Measurements from ENCODE around the gene MRPS25.

Gene MRPS25

DNA sequence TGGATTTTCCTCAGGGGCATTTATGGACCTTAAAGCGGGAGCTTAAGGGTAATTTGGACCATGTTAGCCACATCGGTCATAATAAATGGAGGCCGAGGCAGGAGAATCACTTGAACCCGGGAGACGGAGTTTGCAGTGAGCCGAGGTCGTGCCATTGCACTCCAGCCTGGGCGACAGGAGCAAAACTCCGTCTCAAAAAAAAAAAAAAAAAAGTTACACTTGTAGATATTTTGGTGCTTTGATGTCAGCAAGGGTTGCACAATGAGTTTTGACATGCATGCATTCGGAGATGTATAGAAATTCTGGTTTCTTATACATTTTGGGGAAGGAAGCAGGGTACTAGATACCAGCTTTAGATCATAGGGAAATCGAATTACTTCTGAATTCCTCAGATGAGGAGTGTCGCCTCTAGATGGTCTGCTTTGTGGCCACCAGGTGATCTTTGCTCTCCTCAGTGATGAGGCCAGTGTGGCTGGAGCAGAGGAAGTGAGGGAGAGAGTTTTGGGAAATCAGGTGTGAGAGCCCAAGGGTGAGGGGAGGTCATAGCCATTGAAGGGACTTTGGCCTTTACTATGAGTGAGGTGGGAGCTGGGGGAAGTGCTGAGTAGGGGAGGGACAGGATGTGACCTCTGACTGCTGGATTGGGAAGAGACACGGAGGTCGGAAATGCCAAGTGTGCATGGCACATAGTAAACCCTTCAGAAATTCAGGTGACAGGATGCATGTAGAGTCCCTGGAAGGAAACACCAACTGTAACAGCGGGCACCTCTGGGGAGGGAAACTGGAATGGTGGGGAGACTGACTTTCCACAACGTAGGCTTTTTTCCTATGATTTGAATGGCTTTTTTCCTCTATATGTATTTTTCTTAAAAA, 42.2 kb upstream of the MRPS25 start:
- TF ChIP-seq, protein P1, sequence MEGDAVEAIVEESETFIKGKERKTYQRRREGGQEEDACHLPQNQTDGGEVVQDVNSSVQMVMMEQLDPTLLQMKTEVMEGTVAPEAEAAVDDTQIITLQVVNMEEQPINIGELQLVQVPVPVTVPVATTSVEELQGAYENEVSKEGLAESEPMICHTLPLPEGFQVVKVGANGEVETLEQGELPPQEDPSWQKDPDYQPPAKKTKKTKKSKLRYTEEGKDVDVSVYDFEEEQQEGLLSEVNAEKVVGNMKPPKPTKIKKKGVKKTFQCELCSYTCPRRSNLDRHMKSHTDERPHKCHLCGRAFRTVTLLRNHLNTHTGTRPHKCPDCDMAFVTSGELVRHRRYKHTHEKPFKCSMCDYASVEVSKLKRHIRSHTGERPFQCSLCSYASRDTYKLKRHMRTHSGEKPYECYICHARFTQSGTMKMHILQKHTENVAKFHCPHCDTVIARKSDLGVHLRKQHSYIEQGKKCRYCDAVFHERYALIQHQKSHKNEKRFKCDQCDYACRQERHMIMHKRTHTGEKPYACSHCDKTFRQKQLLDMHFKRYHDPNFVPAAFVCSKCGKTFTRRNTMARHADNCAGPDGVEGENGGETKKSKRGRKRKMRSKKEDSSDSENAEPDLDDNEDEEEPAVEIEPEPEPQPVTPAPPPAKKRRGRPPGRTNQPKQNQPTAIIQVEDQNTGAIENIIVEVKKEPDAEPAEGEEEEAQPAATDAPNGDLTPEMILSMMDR (IDR thresholded peaks at IDR 0.05; ENCODE audit: low read length, missing control alignments) = no peak
- H3K4me3 ChIP-seq (replicated peaks; ENCODE audit: low read depth, low read length) = no peak overlapping the region
- DNase-seq (ENCODE audit: low read depth) = no peak

DNA sequence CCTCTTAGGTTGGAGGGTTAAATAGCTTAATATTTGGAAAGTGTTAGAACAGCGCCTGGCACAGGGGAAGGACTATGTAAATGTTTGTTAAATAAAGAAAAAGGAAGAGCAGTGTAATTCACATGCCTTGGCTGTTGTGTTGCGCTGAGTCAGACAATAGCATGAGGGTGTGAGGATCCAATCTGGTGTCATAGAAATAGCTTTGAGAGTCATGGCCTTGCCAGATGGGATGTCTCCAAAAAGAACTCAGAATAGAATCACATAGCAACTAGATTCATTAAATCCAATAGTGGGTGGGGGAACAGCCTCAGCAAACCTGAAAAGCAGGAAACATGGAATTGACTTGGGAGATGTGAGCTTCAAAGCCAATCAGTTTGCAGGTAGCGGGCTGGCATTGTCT, 37.7 kb upstream of the MRPS25 start:
- no peak overlapping the region for H3K4me3 ChIP-seq (replicated peaks; ENCODE audit: low read depth, low read length)
- DNase-seq (ENCODE audit: low read depth) = no peak
- TF ChIP-seq, protein P1 (IDR thresholded peaks at IDR 0.05; ENCODE audit: low read length, missing control alignments) = no peak

DNA sequence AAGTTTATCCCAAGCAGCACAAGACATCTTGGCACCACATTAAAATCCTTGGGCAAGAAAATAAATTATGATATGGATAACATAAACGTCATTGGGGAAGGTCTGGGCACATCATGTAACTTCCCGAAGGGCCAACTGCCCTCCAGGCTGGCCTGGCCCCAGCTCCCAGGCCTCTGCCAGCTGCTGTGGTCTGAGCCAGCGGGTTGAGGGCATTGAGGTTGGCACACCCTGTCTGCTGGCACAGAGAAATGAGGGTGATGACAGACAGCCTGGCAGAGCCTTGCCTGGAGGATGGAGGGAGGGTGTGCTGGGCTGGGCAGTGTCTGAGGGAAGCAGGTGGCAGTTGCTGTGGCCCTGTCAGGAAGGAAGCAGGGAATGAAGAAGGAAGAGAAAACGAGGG, 37.1 kb upstream of the MRPS25 start:
- TF ChIP-seq, protein P1 (IDR thresholded peaks at IDR 0.05; ENCODE audit: low read length, missing control alignments) = no peak
- no peak for DNase-seq (ENCODE audit: low read depth)
- H3K4me3 ChIP-seq (replicated peaks; ENCODE audit: low read depth, low read length) = no peak overlapping the region

GRCh38 chr3:15099364-15100098, 34.4 kb upstream of the MRPS25 start:
- peak overlapping the region; percentile 99 for H3K4me3 ChIP-seq (replicated peaks; ENCODE audit: low read depth, low read length)
- TF ChIP-seq, protein P1 (IDR thresholded peaks at IDR 0.05; ENCODE audit: low read length, missing control alignments) = no peak
- DNase-seq (ENCODE audit: low read depth) = no peak

DNA sequence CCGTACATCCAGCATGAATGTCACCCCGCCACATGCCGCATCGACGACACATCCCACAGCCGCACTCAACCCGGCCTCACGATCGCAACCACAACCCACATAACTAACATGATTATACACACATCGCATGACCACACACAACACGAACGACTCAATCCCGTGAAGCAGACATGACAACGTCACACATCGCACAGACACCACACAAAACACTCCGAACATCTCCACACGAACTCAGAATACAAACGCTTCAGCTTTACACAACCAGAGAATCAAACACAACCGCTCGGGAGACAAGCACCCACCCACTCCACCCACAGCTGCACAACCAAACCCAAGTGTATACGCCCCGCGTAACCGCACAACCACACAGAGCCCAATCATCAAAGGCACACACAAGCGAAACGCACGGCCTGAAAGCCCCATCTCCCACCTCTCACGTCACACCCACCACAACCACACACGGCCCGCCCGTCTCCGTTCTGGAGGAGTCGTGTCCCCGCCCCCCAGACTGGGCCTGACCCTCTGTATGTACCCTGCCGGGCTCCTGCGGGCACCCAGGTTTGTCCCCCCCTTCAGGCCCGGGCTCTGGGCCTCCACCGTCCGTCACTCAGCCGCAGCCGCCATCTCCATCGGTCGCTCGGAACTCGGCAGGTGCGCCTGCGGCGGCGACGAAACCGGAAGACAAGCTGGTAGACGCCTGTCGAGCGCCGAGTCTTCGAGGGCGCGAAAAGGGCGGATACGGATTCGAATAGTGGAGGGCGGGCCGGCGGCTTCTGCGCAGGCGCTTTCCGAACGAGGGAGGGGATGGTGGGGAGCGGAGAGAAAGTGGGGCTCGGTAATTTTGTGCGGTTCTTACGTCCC, 33.6 kb upstream of the MRPS25 start, which contains the start of gene RBSN:
TSS of gene RBSN (minus strand) at position 646 of the 861 bp plus-strand sequence. CDS start 3,028 bp downstream, outside the sequence.
- DNase-seq (ENCODE audit: low read depth) = peak; percentile 93
- TF ChIP-seq, protein P1 (IDR thresholded peaks at IDR 0.05; ENCODE audit: low read length, missing control alignments) = no peak
- peak within 1 kb of the TSS; percentile 99 for H3K4me3 ChIP-seq (replicated peaks; ENCODE audit: low read depth, low read length)

GRCh38 chr3:15097891-15098290, 32.8 kb upstream of the MRPS25 start:
- TF ChIP-seq, protein P1 (IDR thresholded peaks at IDR 0.05; ENCODE audit: low read length, missing control alignments) = no peak
- no peak for DNase-seq (ENCODE audit: low read depth)
- H3K4me3 ChIP-seq (replicated peaks; ENCODE audit: low read depth, low read length) = peak overlapping the region; percentile 99
